GM21723 (cell line): Measurements from ENCODE around the gene MTERF2.

Experiments
- ATAC-seq: cut with Tn5 transposase; IDR thresholded peaks from one replicate; pipeline ENCODE4 v1.9.1; 2021; ENCODE audit warnings: mild to moderate bottlenecking, moderate library complexity; ENCODE audit not compliant: unreplicated experiment

Gene MTERF2

GRCh38 chr12:106954462-106955376 is 32.2 kb downstream of the MTERF2 start:
- peak; percentile 22 for ATAC-seq

DNA sequence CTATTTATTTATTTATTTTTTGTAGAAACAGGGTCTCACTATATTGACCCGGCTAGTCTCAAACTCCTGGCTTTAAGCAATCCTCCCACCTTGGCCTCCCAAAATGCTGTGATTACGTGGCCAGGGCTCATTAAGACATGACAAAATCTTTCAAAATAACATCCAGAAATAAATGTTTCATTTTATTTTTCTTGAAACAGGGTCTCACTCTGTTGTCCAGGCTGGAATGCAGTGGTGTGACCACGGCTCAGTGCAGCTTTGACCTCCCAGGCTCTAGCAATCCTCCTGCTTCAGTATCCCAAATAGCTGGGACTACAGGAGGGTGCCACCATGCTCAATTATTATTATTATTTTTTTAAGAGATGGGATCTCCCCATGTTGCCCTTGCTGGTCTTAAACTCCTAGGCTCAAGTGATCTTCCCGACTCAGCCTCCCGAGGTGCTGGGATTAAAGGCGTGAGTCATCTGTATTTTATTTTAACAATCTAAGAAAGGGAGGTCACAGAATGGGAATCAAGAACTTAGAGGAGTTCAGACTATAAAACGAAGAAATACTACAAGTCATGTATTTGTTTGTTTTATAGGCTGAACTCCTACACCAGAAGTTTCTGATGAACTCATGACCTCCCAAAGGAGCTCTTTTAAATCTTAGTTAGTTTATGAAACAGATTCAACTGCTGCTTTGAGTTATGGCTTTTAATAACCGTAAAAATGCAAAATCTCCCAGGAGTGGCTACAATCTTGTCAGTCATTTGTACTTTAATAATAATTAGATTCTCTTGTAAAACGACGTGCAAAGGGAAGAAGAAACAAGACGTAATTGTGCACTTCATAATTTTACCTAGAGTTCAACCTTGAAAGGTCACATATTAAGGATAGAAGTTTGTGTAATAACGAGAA is 33.3 kb downstream of the MTERF2 start:
- no peak for ATAC-seq

DNA sequence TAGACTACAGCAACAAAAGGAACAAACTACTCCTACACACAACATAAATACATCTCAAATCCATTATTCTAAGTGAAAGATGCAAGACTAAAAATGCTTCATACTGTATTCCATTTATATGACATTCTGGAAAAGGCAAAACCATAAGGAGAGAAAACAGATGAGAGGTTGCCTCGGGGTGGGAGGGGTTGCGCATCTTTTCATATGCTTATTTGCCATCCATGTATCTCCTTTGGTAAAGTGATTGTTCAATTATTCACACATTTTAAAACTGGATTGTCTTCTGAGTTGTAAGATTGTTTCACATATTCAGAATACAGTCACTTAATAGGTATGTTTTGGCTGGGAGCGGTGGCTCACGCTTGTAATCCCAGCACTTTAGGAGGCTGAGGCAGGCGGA is 36.4 kb downstream of the MTERF2 start:
- ATAC-seq, result no peak

DNA sequence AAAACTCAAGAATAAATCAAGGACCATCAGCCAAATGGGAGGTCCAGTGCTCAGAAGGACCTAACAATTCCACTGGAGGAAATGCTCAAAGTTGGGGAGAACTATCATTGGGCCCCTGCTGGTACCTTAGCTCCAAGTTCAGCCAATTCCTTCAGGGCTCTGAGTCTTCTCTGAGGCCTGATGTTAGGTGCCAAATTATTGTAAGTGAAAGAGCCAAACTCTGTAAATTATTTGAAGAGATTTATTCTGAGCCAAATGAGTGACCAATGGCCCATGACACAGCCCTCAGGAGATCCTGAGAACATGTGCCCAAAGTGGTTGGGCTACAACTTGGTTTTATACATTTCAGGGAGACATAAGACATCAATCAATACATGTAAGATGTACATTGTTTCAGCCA is 39.5 kb downstream of the MTERF2 start:
- ATAC-seq, result no peak

DNA sequence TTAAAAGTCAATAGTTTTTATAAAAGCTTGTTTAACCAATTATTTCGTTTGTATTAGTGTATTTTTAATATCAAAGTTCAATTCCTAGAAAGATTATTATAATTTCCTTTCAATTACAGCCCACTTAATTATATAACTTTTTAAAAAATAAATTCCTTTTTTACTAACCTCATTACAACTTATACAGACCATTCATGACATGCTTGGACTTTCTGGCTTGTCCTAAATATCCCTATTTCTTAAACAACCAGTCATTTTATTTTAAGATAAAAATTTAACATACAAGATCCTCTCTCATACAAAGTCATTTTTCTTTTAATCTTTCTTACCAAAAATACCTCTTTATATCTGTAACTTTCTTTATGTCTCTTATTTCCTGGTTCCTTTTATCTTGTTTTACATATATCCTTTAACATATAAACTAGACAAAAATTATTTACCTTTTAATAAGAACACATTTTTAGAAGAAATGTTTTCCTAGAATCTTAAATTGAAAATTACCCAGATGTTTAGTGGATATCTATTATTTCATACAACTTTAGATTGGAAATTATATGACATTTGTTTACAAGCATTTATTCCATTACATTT is 41.6 kb downstream of the MTERF2 start:
- no peak for ATAC-seq

- no peak for ATAC-seq
Measured at GRCh38 chr12:106942775-106943174, 44.2 kb downstream of the MTERF2 start.

- ATAC-seq, result no peak
Measured at GRCh38 chr12:106941481-106942156, 45.3 kb downstream of the MTERF2 start.

- no peak for ATAC-seq
Measured at GRCh38 chr12:106934277-106934676, 52.7 kb downstream of the MTERF2 start.
